Keratinocyte (primary cell): Measurements from ENCODE around the gene OXT. TPM values are rescaled to one million over a fixed set of nuclear protein-coding genes. Genes with fewer than 3 reads are reported as not detected.
"Not testable (repeated sequence)": the region's sequence is repeated elsewhere in the genome, so short reads cannot be mapped to it uniquely, and the experiment has no call there.

Experiments used
- DNase-seq: peaks from one replicate; pipeline ENCODE4 v3.0.0-alpha.2; 2011; ENCODE audit warnings: low read depth, missing footprints, low spot score
- FAIRE-seq: peaks from 2 replicates; lab custom pipeline; 2011; peaks lifted over from hg19 to GRCh38; lab: Jason Lieb, UNC
- H2AFZ ChIP-seq: 2 replicates; pipeline ENCODE4 v1.6.0; 2012; ENCODE audit warnings: low read length, control low read depth, inconsistent platforms; ENCODE audit not compliant: control insufficient read depth
- H3K27ac ChIP-seq: 2 replicates; pipeline ENCODE4 v1.5.1; 2011; ENCODE audit warnings: low read length; ENCODE audit not compliant: control insufficient read depth, insufficient read depth
- H3K27me3 ChIP-seq: 3 replicates; pipeline ENCODE4 v1.6.0; 2011; ENCODE audit warnings: low read length; ENCODE audit not compliant: control insufficient read depth, insufficient read depth; ENCODE audit errors: extremely low read depth
- H3K36me3 ChIP-seq, 2 experiments: 2 replicates in 1 of 2; 3 replicates in 1 of 2; pipeline ENCODE4 v1.5.1; 2011; ENCODE audit warnings: low read length in 2 of 2, mild to moderate bottlenecking in 1 of 2; ENCODE audit not compliant: control insufficient read depth in 2 of 2, insufficient read depth in 2 of 2; ENCODE audit errors: extremely low read depth in 1 of 2
- H3K4me1 ChIP-seq: 3 replicates; pipeline ENCODE4 v1.5.1; 2011; ENCODE audit warnings: low read length; ENCODE audit not compliant: control insufficient read depth, insufficient read depth; ENCODE audit errors: extremely low read depth
- H3K4me2 ChIP-seq: 3 replicates; pipeline ENCODE4 v1.6.0; 2011; ENCODE audit warnings: low read depth, low read length; ENCODE audit not compliant: control insufficient read depth, insufficient read depth; ENCODE audit errors: extremely low read depth
- H3K4me3 ChIP-seq, 3 experiments: fragments of 200-600 bp in 1 of 3; sonication (generic) in 1 of 3; 2 replicates in 2 of 3; 3 replicates in 1 of 3; pipeline ENCODE4 v1.5.1; 2011 to 2016; ENCODE audit warnings: low read length in 3 of 3, mild to moderate bottlenecking in 3 of 3, control low read depth in 2 of 3, inconsistent platforms in 1 of 3, low read depth in 1 of 3, mixed read lengths in 1 of 3, mixed run types in 1 of 3, moderate library complexity in 1 of 3; ENCODE audit not compliant: control insufficient read depth in 2 of 3, insufficient read depth in 2 of 3; ENCODE audit errors: extremely low read depth in 1 of 3
- H3K79me2 ChIP-seq: 2 replicates; pipeline ENCODE4 v1.6.0; 2012; ENCODE audit warnings: low read length; ENCODE audit not compliant: control insufficient read depth, insufficient read depth
- H3K9ac ChIP-seq: 3 replicates; pipeline ENCODE4 v1.6.0; 2011; ENCODE audit warnings: low read length; ENCODE audit not compliant: control insufficient read depth, insufficient read depth; ENCODE audit errors: extremely low read depth
- H3K9me1 ChIP-seq: 3 replicates; pipeline ENCODE4 v1.6.0; 2011; ENCODE audit warnings: low read length; ENCODE audit not compliant: control insufficient read depth, insufficient read depth; ENCODE audit errors: extremely low read depth
- H3K9me3 ChIP-seq: 2 replicates; pipeline ENCODE4 v1.5.1; 2012; ENCODE audit warnings: low read depth, low read length; ENCODE audit not compliant: control insufficient read depth
- H4K20me1 ChIP-seq: 3 replicates; pipeline ENCODE4 v1.6.0; 2011; ENCODE audit warnings: low read length; ENCODE audit not compliant: control insufficient read depth, insufficient read depth; ENCODE audit errors: extremely low read depth
- EZH2 ChIP-seq: IDR thresholded peaks from one replicate; pipeline ENCODE4 v1.6.1; 2012; ENCODE audit warnings: inconsistent platforms, mild to moderate bottlenecking, low read length, moderate library complexity
- dilution Hi-C: fragments of 300-500 bp; cut with MboI; formaldehyde crosslinking; loops from one replicate; pipeline ENCODE4 v1.7.0; 2020; ENCODE audit warnings: low sequenced_read_pairs; ENCODE audit not compliant: extremely low pct_ligation_motif_present
- polyA plus RNA-seq, 5 experiments: library from polyadenylated mRNA; depleted of rRNA in 3 of 5; stranded (reverse) in 3 of 5; stranded (forward) in 1 of 5; unstranded in 1 of 5; fragments of >200 nt; gene quantifications; 1 replicate in 1 of 5; 2 replicates in 3 of 5; 3 replicates in 1 of 5; pipeline versions ENCODE4 v1.2.1 to v1.2.3, GENCODE V29; 2011 to 2012; ENCODE audit warnings: missing spikeins in 2 of 5, low read depth in 1 of 5, low replicate concordance in 1 of 5
- TF ChIP-seq, protein P1 (sequence below), 3 experiments: IDR thresholded peaks in 1 of 3; conservative IDR thresholded peaks in 1 of 3; optimal IDR thresholded peaks in 1 of 3; 2 replicates in 2 of 3; 3 replicates in 1 of 3; pipeline versions ENCODE3 to v1.5.1; 2011; ENCODE audit warnings: low read length in 3 of 3, mild to moderate bottlenecking in 3 of 3, moderate library complexity in 2 of 3, control low read depth in 1 of 3, inconsistent platforms in 1 of 3; ENCODE audit not compliant: insufficient read depth in 2 of 3; ENCODE audit errors: extremely low read depth in 1 of 3

The OXT gene
- polyA plus RNA-seq, 1 donor (not counting 4 experiments of a cell fraction or from before 2014, with no cell fraction given): not detected

DNA sequence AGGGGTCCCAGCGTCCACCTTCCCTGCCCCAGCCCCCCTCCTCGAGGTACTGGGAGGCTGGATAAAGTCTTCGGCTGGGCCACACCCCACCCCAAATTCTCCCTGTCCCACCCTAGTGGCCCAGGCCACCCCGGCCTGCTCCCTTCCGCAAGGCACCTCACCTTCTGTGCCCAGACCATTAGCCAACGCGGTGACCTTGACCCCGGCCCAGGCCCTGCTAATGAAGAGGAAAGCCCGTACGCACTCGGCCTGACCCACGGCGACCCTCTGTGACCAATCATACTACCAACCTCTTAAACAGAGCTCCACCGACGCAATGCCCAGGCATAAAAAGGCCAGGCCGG lies 182 bp upstream of the OXT start:
- Histone ChIP-seq H3K9ac (no peak overlapping the region), H3K4me1 (no peaks in the 10 kb centered on the region), H4K20me1 (no peaks in the 10 kb centered on the region), H3K9me3 (no peaks in the 10 kb centered on the region), H3K9me1 (no peaks in the 10 kb centered on the region), H3K4me3 (no peak overlapping the region), H3K27ac (no peak overlapping the region), H3K36me3 (no peaks in the 10 kb centered on the region), H2AFZ (no peak overlapping the region), H3K4me2 (no peak overlapping the region), H3K79me2 (no peaks in the 10 kb centered on the region), H3K27me3 (peaks cover 25% of the 10 kb centered on the region)
- no peak for FAIRE-seq
- no peak for DNase-seq
- dilution Hi-C loops: no loop called here
- no peak for TF ChIP-seq EZH2
- TF ChIP-seq, protein P1, sequence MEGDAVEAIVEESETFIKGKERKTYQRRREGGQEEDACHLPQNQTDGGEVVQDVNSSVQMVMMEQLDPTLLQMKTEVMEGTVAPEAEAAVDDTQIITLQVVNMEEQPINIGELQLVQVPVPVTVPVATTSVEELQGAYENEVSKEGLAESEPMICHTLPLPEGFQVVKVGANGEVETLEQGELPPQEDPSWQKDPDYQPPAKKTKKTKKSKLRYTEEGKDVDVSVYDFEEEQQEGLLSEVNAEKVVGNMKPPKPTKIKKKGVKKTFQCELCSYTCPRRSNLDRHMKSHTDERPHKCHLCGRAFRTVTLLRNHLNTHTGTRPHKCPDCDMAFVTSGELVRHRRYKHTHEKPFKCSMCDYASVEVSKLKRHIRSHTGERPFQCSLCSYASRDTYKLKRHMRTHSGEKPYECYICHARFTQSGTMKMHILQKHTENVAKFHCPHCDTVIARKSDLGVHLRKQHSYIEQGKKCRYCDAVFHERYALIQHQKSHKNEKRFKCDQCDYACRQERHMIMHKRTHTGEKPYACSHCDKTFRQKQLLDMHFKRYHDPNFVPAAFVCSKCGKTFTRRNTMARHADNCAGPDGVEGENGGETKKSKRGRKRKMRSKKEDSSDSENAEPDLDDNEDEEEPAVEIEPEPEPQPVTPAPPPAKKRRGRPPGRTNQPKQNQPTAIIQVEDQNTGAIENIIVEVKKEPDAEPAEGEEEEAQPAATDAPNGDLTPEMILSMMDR (optimal IDR thresholded peaks at IDR 0.05 in 1 of 3, IDR thresholded peaks at IDR 0.05 in 1 of 3, conservative IDR thresholded peaks at IDR 0.05 in 1 of 3; ENCODE audit: extremely low read depth in 1 of 3, insufficient read depth in 2 of 3, low read length in 3 of 3): no peak

DNA sequence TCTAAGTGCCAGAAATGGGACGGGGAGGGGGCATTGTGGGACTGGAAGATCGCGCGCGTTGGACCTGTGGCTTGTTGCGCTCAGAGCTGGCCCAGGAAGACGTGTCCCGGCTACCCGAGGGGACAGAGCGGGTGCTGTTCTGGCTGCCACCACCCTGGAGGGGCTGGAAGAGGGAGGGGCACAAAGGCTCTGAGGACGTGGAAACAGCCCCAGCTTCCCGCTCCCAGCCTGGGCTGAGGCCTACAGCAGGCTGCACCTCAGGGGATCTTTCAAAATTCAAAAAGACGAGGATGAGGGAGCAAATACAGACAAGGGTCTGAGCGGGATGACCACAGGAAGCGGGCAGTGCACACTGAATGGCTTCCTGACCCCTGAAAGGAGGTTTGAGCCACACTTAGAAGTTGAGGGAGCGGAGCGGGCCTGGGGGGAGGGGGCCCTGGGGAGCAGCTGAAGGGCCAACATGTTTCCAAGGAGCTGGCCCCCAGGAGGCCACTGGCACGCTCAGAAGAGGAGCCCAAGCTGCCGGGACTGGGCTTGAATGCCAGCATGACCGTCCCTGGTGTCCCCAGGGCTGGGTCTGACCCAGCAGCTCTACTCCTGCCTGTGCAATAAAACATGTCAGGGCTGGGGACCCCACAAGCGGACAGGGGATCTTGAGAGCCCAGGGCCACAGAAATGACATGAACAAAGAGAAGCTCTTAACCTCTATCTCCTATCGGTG lies 1.3 kb downstream of the OXT start:
- DNase-seq (no peak), FAIRE-seq (no peak)
- Histone ChIP-seq H3K36me3 (no peaks in the 10 kb centered on the region), H3K4me2 (peak overlapping the region; percentile 10), H3K4me3 (no peak overlapping the region), H3K79me2 (no peaks in the 10 kb centered on the region), H2AFZ (no peak overlapping the region), H3K9me1 (no peaks in the 10 kb centered on the region), H3K4me1 (no peaks in the 10 kb centered on the region), H3K27me3 (peaks cover 25% of the 10 kb centered on the region), H3K9me3 (no peaks in the 10 kb centered on the region), H3K27ac (no peak overlapping the region), H4K20me1 (no peaks in the 10 kb centered on the region), H3K9ac (no peak overlapping the region)
- TF ChIP-seq, protein P1 (optimal IDR thresholded peaks at IDR 0.05 in 1 of 3, IDR thresholded peaks at IDR 0.05 in 1 of 3, conservative IDR thresholded peaks at IDR 0.05 in 1 of 3; ENCODE audit: extremely low read depth in 1 of 3, insufficient read depth in 2 of 3, low read length in 3 of 3): no peak
- TF ChIP-seq EZH2: peak; percentile 24
- dilution Hi-C loops: no loop called here

- FAIRE-seq, H2AFZ ChIP-seq, H3K4me2 ChIP-seq, H4K20me1 ChIP-seq, DNase-seq, H3K9ac ChIP-seq, H3K79me2 ChIP-seq, H3K36me3 ChIP-seq, H3K4me3 ChIP-seq, dilution Hi-C loops, H3K9me1 ChIP-seq, H3K9me3 ChIP-seq, H3K4me1 ChIP-seq, H3K27ac ChIP-seq: not testable (repeated sequence)
- peaks cover 25% of the 10 kb centered on the region for H3K27me3 ChIP-seq
Observed at GRCh38 chr20:3073251-3073643, 1.8 kb downstream of the OXT start.
